GM15510 (cell line): ENCODE results near the gene FCN2.

Experiments used
- POLR2A ChIP-seq: IDR thresholded peaks from 3 replicates; pipeline ENCODE4 v1.6.1; 2011; ENCODE audit warnings: borderline replicate concordance; ENCODE audit not compliant: insufficient read length; ENCODE audit errors: extremely low read depth

FCN2 gene

GRCh38 chr9:134842321-134842720, 38.3 kb upstream of the FCN2 start:
- TF ChIP-seq POLR2A, result no peak

GRCh38 chr9:134843740-134844139, 36.9 kb upstream of the FCN2 start:
- TF ChIP-seq POLR2A, result no peak

- TF ChIP-seq POLR2A, result no peak
Observed at GRCh38 chr9:134844821-134845220, 35.8 kb upstream of the FCN2 start.

GRCh38 chr9:134846187-134846586, 34.4 kb upstream of the FCN2 start:
- no peak for TF ChIP-seq POLR2A

- TF ChIP-seq POLR2A, result no peak
Observed at GRCh38 chr9:134846699-134847098, 33.9 kb upstream of the FCN2 start.

- no peak for TF ChIP-seq POLR2A
Observed at GRCh38 chr9:134847138-134847537, 33.5 kb upstream of the FCN2 start.

- TF ChIP-seq POLR2A, result no peak
Observed at GRCh38 chr9:134847752-134848432, 32.7 kb upstream of the FCN2 start.

- no peak for TF ChIP-seq POLR2A
Observed at GRCh38 chr9:134848504-134848903, 32.1 kb upstream of the FCN2 start.

GRCh38 chr9:134850611-134851010, 30.0 kb upstream of the FCN2 start:
- no peak for TF ChIP-seq POLR2A

- no peak for TF ChIP-seq POLR2A
Observed at GRCh38 chr9:134851020-134851419, 29.6 kb upstream of the FCN2 start.

- TF ChIP-seq POLR2A, result no peak
Observed at GRCh38 chr9:134852906-134853654, 27.5 kb upstream of the FCN2 start.

GRCh38 chr9:134853893-134854292, 26.7 kb upstream of the FCN2 start:
- TF ChIP-seq POLR2A, result no peak

GRCh38 chr9:134854541-134854981, 26.0 kb upstream of the FCN2 start:
- no peak for TF ChIP-seq POLR2A

GRCh38 chr9:134855231-134855899, 25.2 kb upstream of the FCN2 start:
- no peak for TF ChIP-seq POLR2A

GRCh38 chr9:134855900-134856377, 24.7 kb upstream of the FCN2 start:
- no peak for TF ChIP-seq POLR2A
